Astrocyte of the spinal cord (primary cell): ENCODE data around the gene PAPPA.
A peak's percentile ranks its signal among the peaks of the same experiment; 100 is the strongest.

Source experiments
- DNase-seq: peaks from one replicate; pipeline ENCODE4 v3.0.0; 2011; ENCODE audit warnings: low read depth, low spot score
- H3K4me3 ChIP-seq: 2 replicates; pipeline ENCODE4 v1.5.1; 2011; ENCODE audit warnings: low read depth, mild to moderate bottlenecking, low read length, moderate library complexity
- in situ Hi-C: cut with HindIII; loops from 2 replicates; pipeline ENCODE4 v1.10.0; 2017; ENCODE audit warnings: low sequenced_read_pairs
- TF ChIP-seq, protein P1 (sequence below): IDR thresholded peaks from 2 replicates; pipeline ENCODE4 v1.5.1; 2012; ENCODE audit warnings: low read depth, mild to moderate bottlenecking, low read length, inconsistent platforms

Gene PAPPA

DNA sequence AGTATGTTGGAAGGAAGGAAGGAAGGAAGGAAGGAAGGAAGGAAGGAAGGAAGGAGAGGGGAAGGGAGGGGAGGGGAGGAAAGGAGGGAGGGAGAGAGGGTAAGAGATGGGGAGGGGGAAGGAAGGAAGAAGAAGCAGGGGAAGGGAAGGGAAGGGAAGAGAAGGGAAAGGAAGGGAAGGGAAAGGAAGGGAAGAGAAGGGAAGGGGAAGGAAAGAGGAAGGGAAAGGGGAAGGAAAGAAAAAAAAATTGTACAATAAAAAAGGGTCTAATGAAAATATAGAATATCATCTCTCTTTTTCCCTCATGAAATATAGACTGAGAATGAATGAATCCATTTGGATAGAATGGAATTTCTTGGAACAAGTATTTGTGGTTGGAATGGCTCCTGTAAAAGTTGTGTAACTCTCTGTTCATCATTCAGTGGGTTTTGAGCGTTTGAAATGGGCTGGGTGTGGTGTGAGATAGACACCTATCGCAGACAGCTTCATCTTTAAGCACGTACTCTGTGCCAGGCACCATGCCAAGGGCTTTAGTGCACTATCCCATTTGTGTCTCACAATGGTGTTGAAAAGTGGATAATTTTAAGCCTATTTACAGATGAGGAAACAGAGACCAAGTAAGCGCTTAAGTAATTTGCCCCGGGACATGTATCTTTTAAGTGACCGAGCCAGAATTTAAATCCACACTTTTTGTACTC, 11.6 kb upstream of the PAPPA start:
- in situ Hi-C loops: no loop called here
- no peak overlapping the region for H3K4me3 ChIP-seq
- TF ChIP-seq, protein P1, sequence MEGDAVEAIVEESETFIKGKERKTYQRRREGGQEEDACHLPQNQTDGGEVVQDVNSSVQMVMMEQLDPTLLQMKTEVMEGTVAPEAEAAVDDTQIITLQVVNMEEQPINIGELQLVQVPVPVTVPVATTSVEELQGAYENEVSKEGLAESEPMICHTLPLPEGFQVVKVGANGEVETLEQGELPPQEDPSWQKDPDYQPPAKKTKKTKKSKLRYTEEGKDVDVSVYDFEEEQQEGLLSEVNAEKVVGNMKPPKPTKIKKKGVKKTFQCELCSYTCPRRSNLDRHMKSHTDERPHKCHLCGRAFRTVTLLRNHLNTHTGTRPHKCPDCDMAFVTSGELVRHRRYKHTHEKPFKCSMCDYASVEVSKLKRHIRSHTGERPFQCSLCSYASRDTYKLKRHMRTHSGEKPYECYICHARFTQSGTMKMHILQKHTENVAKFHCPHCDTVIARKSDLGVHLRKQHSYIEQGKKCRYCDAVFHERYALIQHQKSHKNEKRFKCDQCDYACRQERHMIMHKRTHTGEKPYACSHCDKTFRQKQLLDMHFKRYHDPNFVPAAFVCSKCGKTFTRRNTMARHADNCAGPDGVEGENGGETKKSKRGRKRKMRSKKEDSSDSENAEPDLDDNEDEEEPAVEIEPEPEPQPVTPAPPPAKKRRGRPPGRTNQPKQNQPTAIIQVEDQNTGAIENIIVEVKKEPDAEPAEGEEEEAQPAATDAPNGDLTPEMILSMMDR: no peak
- no peak for DNase-seq

DNA sequence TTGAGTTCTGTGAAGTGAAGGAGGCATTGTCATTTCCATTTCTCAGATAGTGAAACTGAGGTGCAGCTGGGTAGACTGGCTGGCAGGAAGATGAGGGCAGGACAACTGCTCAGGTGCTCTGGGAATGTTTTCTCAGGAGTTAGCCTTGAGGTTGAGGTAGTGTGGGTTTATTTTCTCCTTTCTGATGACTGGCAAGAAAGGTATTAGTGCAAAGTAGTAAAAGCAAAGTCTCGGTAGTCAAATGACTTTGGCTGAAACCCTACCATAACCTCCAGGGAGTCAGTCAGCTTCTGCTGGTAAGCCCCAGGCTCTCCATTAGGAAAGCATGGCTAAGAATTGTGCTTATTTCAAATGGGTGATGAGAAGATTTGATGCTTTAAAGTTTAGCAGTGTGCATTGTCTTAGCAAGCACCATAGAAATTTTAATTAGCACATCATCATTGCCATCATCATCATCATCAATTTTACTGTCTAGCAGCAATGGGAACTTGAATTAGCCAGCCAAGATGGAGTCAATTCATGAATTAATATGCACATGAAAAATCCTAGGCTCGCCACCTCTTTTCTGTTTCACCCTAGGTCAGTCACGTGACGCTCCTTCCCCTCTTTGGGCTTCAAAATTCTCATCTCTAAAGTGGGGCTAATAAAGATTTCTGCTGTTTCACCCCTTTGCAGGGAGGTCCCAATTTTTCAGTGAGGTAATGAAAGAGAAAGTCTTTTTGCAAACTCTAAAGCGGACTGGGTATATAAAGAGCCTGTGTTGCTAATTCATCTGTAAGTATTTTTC, 10.7 kb upstream of the PAPPA start:
- in situ Hi-C loops: no loop called here
- TF ChIP-seq, protein P1: no peak
- DNase-seq: no peak
- H3K4me3 ChIP-seq: no peak overlapping the region

DNA sequence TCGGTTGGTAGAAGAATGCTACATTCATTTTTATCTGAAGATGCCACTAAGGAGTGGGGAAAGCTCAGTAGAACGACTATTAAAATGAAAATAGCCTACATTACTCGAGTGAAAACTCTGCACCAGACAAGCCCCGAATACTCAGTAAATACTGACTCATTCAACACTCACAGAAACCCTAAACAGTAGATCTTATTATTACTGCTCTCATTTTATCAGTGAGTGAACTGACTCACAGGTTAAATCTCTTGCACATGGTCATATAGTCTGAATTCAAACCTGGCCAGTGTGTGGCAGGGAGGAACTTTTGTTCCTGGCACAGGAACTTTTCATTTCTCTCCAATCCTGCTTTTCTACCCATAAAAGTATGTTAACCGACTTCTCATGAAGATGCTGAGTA, 9.6 kb upstream of the PAPPA start:
- no peak overlapping the region for H3K4me3 ChIP-seq
- TF ChIP-seq, protein P1: no peak
- DNase-seq: peak; percentile 55
- in situ Hi-C loops: no loop called here

DNA sequence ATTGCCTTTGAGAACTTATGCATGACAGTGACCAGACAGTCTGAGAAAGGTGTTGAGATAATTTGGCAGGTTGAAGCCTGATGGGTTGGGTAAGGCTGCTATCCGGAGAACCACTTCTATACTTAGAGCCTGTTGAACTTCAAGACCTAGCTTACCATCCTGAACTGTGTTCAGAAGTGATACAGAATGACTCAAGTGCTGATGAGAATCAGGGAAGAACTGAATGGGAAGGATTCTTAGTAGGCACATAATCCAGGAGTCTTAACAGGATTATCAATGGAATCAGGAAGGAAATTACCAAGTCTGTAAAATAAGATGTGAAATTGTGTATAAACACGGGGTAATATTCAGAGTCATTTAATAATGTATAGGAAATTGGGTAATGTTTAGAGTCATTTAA, 9.0 kb upstream of the PAPPA start:
- no peak for DNase-seq
- in situ Hi-C loops: no loop called here

DNA sequence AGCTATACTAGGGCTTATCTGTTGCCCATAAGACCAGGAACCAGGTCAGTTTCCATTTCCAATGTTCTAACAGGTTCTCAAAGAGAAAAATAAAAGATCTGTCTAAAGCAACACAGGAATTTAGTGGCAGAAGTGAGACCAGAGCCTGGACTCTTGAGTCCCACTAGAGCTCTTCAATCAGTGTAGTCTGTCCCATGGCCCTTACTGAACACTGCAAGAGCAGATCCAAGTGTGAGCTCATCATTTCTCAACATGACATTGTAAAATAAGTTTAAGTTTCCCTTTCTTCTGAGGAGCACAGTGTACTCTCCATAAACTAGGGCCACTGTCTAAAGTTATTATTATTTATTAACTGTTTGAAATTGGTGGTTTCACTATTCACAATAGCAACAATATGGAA, 8.6 kb upstream of the PAPPA start:
- TF ChIP-seq, protein P1: no peak
- DNase-seq: no peak
- in situ Hi-C loops: no loop called here
- no peak overlapping the region for H3K4me3 ChIP-seq

More for the DNA sequence above, 9.0 kb upstream of the PAPPA start:
- TF ChIP-seq, protein P1: no peak
- H3K4me3 ChIP-seq: no peak overlapping the region

DNA sequence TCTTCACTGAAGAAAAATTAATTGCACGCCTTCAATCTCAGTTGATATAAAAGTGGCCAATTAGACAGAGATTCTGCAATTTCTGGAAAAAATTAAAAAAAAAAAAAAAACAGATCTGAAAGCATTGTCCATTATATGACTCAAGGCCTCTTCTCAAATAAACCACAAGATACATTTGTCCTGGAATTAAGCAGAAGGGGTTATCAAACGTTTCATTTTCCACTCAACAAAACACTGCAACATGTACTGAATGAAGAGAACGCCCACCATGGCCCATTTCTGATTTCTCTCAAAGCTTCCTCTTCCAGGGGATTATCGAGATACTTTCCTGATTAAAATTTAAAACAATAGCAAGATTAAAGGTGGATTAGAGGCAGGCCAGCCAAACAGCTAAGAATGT, 5.8 kb upstream of the PAPPA start:
- no peak overlapping the region for H3K4me3 ChIP-seq
- in situ Hi-C loops: no loop called here
- TF ChIP-seq, protein P1: no peak
- no peak for DNase-seq
